GM19463 (cell line): ENCODE data around the gene HYLS1.
"Not testable (repeated sequence)": the region's sequence is repeated elsewhere in the genome, so short reads cannot be mapped to it uniquely, and the experiment has no call there.

Experiments
- ATAC-seq: cut with Tn5 transposase; IDR thresholded peaks from one replicate; pipeline ENCODE4 v1.9.1; 2021; ENCODE audit warnings: mild to moderate bottlenecking, moderate library complexity; ENCODE audit not compliant: unreplicated experiment

HYLS1 gene

DNA sequence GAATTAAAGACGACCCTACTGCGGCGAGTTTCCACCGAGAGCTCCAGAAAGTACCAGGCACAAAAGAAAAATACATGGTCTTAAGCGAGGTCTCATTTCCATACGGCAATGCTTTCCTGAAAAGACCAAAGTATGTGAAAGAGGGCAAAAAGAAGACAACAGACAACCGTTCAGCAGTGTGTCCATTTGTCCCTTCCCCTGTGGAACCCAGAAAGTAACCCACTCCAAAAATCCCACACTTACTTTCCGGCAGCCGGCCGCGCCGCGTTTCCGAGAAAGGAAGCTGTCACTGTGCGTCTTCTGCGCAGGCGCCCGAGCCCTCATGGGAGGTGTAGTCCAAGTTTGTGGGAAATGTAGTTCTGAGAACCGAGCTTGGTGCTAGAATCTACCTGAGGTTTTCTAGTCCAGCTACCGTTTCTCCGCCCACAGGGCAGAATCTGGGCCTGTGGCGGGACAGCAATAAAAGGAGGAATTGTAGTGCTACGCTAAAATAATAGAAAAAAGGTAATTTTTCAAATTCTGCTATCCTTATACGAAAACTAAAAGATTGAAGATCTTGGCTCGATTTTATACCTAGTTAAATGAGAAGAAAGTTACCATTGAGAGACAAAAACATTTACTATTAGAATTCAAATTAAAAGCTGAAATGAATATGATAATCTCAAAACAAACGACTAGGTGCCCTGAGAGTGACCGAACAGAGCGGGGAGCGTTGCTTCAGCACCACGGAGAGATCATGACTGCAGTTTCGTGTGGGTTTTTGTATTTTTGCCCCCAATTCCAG, 15.7 kb downstream of the HYLS1 start, which contains the start of gene PUS3:
Gene PUS3, minus strand, starts transcription at position 280 of the 784 bp plus-strand sequence. CDS start 6,922 bp downstream, outside the sequence.
- peak; percentile 98 for ATAC-seq

DNA sequence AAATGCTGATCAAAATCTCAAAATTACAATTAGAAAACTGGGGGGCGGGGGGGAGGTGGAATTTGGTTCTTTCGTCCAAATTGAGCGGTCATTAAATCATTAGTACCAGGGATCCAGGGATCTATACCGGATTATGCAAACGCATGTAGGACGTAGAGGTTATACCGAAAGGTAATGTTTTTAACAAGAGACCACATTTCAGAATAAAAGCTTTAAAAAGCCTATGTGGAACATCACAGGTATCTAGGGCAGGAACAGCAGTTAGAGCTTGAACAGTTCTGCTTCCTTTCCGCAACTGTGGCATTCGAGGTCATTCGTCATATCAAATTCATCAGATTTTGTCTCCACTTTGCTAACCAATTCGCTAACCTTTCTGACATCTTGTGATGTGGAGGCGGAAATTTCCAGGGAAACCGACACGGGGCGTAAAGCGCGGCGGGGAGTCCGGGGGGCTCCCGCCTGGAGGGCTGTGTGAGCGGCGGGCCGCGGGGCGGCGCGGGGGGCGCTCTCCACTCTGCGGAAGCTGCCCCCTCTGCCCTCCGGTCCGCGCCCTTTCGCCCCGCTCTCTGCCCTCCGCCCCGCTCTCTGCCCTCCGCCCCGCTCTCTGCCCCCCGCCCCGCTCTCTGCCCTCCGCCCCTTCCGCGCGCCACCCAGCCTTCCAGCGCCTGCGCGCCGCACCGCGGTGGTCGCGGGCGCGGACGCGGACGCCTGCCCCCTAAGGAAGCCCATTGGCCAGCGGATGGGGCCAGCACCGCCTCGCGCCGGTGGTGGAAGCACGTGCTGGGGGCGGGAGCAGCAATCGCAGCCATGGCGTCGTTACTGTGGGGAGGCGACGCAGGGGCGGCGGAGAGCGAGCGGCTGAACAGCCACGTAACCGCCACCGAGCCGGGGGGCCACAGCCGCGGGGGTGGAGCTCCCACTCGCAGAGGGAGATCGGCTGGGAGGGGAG, 16.5 kb downstream of the HYLS1 start, which contains the start of gene DDX25:
Gene DDX25, plus strand, starts transcription at position 798 of the 949 bp plus-strand sequence. Its CDS starts 10 bp downstream, at position 808.
- ATAC-seq = no peak

DNA sequence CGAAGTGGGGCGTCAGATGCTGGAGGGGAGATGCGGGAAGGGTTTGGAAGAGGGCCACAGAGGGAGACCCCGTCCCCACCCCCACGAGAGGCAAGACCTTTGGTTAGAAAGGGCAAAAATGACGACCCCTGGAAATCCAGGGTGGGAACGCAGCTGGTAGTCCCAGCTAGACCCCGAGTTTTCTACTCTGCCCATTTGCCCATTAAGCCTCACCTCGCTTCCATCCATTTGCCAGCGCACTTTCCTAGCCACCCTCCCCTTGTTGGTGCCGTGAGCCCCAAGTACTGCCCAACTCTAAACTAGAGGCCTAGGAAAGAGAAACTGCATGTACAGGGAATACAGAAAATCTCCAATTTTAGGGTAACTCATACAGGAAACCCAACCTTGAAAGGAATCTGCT, 17.2 kb downstream of the HYLS1 start:
- no peak for ATAC-seq

DNA sequence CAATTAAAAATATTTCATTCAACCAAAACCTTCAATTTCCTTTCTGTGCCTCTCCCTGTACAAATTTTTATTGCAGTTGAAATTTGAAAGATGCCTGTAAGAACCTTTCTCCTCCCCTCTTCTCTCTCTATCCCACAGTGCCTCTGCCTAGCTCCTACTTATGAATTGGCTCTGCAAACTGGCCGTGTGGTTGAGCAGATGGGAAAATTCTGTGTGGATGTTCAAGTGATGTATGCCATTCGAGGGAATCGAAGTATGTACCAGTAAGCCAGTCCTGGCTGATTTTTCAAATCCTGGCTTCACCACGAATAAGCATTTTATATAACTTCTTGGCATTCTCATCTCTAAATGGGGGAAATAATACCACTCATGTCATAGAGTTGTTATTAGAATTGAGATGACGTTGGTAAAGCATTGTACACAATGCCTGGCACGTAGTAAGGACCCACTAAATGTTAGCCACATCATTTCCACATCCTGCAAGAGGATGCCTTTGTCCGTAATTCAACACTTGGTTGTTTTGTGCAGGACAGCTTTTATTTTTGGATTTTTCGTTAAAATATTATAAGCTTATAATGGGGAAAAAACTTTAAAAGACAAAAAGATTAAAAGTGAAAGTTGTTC, 22.9 kb downstream of the HYLS1 start:
- ATAC-seq = no peak

DNA sequence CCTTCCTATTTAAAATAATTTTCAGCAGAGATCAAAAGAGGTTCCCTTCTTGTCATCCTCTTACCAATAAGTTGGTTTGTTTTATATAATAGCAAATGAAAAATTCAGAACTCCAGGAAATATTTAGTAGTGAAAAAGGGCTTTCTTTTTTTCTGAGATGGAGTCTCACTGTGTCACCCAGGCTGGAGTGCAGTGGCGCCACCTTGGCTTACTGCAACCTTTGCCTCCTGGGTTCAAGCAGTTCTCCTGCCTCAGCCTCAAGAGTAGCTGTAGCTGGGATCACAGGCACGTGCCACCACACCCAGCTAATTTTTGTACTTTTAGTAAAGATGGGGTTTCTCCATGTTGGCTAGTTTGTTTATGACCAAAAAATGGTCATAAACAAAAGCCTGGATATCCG, 27.1 kb downstream of the HYLS1 start:
- ATAC-seq = not testable (repeated sequence)

DNA sequence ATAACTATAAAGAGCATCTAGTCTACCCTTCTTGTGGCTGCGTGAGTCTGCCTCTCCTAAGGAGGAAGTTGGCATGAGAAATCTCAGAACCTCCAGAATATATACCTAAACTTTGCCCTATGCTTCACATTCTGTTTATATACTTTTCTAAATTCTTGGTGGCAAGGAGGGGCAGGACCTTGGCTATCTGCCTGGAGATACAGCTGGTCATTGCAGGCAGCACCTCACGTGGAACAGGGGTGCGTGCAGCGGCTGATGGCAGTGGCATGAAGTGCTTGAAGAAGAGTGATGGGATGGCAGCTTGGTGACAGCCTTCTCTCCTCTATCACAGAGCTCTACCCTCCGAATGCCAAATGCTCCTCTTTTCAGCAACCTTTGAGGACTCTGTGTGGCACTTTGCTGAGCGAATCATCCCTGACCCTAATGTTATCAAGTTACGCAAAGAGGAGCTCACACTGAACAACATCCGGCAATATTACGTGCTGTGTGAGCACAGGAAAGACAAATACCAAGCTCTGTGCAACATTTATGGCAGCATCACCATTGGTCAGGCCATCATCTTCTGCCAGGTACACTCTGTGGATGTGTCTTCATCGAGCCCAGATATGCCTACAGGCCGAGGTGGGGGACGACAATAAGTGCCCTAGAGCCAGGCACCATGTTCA, 29.3 kb downstream of the HYLS1 start:
- no peak for ATAC-seq

DNA sequence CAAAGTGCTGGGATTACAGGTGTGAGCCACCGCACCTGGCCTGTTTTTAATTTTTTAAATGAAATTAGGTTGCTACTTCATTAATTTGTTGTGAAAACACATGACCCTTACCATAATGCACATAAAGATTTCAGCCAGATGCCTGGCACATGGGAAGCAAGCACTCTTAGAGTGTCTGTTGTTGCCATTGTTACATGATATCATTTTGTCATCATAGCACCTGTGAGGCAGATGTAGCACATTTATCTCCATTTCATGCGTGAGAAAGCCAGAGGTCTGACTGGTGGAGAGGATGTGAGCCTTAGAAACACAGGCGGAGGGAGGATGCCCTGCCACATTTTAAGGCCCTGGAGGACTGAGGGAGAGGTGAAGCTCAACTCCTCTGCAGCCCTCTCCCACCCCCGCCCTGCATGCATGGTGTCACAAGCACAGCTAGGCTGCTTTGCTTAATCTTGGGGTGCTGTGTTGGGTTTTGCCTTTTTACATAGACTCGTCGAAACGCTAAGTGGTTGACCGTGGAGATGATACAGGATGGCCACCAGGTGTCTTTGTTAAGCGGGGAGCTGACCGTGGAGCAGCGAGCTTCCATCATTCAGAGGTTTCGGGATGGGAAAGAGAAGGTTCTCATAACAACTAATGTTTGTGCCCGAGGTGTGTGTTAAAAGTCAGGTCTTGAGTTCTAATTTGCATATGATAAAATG, 30.8 kb downstream of the HYLS1 start:
- ATAC-seq = no peak

DNA sequence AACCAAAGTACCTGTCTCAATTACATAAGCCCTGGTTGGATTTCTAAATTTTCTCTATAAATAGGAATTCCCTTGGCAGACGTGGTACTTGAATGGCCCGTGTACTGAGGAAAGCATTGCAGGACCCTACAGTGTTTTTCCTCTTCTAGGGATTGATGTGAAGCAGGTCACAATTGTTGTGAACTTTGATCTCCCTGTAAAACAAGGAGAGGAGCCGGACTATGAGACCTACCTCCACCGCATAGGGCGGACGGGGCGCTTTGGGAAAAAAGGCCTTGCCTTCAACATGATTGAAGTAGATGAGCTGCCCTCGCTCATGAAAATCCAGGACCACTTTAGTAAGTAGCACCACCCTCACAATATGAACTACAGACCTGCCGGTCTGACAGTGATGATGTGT, 33.6 kb downstream of the HYLS1 start:
- no peak for ATAC-seq

DNA sequence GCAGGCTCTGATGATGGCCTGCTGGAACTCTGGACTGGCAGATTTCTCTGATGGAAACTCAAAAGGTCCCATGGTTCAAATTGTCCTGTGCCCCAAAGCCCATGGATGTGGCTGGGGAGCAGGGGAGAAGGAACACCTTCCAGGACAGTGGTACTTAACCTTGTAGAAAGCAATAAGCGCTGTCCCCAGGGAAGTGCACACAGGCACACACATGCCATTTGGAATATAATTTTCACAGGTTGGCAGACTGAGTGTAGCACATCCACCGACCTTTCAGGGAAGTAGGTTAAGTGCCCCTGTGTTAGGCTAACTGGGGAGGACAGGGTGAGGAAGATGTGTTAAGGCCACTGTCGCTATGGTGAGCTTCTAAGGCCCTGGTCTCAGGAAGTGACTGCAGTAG, 34.7 kb downstream of the HYLS1 start:
- no peak for ATAC-seq

DNA sequence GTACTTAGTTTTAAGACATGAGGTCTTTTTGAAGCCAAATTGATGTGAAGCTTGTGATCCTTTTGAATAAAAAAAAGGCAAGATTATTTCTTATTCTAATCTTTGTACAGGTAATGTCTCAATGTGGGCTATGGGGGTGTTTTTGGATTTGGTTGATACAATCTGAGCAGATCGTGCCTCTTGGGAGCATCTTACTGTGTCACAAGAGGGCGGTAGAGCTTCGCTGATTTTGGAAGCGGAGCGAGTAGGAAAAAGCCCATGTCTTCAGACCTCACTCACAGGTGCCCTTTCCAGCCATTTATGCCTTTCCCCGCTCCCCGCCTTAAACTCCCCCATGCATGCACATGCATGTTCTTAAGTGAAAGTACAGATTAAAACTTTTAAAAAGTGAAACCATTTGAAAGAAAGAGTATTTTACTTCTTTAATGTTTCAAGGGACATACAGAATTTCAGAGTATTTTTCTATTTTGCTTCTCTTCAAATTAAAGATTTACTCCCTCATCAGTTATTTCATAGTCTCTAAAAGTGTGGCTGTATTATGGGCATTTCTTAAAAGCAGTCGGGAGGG, 35.6 kb downstream of the HYLS1 start:
- peak; percentile 76 for ATAC-seq

DNA sequence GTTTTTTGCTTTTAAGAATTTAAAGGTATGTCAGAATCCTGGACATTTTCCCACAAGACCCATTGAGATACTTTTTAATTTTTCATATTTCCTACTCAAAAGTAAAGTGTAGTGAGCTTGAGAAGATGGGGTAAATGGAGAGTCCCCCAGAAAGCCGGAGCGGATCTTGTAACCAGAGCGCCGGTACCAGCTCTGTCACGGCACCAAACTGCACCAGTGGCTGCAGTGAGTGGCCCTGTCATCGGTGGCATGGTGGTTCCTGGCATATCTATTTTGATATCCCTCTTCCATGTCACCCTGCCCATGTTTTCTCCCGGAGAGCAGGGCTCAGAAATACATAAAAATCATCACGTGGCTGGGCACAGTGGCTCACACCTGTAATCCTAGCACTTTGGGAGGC, 36.2 kb downstream of the HYLS1 start:
- ATAC-seq = no peak

DNA sequence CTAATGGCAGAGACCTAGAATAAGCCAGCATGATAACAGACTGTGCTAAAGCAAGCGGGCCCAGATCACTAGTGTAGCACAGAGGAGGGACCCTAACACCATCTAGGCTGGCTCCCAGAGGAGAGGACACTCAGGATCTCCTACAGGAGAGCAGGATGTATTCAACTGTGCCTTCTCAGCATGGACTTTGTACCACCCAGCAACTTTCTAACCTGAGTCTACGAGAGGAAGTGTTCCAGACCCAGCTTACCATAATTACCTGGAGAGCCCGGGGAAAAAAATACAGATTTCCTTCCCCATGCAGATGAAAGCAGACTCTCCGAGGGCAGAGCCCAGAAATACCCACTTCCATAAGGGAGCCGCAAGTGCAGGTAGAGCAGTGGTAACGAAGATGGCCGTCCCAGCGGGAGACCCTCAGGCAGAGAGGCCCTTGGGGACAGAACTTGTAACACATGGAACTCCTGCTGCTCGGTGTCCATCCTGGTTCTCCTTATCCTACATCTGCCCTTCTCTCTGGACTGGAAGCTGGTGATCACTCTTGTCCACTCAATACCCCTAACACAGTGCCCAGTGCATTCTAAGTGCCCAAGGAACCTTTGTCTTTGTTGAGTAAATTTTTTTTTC, 37.0 kb downstream of the HYLS1 start:
- ATAC-seq = no peak

DNA sequence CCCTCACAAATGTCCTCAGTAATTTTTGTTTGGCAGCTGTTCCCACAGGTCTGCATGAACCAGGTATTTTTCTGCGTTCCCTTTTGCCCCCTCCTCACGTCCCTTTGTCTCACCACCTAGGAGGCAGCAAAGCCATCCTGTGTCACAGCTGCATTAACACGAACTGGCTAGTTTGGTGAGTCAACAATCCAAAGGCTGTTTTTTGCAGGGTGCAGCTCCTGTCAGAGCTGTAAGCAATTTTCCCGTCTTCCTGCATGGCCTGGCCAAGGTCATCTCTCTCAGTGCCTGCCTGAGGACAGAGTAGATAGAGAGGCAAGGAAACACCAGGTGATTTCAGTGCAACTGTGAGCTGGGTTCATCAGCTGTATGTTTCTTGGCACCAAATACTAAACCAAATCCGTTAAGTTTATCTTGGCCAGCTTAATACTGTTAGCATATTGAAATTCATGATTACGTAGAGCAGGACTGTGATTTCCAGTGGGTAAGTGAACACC, 37.8 kb downstream of the HYLS1 start:
- no peak for ATAC-seq

DNA sequence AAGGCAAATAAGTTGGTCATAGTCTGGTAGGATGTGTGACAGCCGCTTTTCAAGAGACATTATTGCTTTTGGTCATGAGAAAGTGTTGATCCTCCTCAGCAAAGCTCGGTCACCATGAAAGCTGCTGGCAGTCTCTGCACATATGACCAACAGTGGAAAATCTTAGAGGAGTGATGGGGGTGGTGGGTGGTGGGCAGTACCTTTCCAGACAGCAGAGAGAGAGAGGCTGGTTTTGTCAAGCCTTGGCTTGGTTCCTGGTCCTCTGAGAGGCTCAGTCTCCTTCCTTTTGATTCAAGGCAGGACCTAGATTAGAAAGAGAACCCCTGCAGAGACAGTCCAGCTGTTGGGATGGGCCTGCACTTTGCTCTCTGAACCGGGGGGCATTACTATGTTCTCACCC, 38.3 kb downstream of the HYLS1 start:
- ATAC-seq = no peak

DNA sequence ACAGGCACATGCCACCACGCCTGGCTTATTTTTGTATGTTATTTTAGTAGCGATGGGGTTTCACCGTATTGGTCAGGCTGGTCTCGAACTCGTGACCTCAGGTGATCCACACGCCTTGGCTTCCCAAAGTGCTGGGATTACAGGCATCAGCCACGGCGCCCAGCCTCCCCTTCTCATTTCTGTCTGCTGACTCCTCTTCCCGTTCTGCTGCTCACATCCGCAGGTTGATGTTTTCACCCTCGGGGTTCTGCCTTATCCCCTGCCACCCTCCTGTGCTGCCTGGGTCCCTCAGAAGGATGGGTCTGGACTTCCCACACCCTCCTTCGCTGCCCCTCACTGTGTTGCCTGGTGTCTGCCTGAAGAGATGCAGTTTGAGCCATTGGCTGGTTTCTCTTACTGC, 39.2 kb downstream of the HYLS1 start:
- ATAC-seq = no peak

DNA sequence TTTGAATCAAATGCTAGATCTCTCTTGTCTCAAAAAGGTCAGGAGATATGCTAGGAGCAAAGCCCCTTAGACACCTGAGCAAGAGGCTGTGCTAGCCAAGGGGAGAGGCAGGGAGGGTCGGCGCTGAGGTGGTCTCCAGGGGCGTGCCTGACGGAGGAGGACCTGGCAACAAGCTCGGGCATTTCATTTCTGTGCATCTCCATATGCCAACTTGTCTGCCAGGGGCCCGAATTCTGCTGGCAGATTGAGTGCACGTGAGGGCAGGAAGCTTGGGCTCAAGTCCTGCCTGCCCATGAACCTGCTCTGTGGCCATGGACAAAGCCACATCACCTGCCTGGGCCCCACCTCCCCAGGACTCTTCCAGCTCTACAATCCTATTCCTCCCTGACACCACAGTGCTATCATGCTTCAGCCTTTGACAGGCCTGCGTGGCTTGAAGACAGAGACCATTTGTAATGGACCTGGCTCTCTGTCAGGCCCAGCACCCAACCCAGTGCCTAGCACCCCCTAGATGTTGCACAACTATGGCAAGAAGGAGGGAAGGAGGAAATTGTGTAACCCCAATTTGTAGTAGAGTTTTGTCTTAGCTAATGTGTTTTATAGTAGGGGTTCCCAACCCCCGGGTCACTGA, 42.1 kb downstream of the HYLS1 start:
- no peak for ATAC-seq

DNA sequence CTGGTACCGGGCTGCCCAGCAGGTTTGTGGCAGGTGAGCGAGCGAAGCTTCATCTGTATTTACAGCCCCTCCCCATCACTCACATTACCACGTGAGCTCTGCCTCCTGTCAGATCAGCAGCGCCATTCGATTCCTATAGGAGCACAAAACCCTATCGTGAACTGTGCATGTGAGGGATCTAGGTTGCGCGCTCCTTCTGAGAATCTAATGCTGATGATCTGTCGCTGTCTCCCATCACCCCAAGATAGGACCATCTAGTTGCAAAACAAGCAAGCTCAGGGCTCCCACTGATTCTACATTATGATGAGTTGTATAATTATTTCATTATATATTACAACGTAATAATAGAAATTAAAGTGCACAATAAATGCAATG, 42.6 kb downstream of the HYLS1 start:
- no peak for ATAC-seq

DNA sequence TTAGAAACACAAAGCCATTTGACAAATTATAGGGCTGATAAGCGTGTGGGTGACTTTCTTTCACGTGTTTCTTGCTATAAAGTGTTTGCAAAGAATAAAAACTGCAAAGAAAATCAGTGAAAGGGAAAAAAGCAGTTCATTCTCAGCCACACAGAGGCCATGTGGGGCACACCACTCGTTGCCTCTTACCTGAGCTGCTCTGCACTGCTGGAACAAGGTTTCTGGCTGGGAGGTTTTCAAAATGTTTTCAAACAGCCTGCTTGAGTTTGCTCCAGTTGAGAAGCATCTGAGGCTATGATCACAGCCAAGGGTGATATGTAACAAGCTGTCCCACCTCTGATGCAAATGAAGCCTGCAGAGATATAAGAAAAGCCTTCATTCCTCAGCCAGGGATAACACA, 43.6 kb downstream of the HYLS1 start:
- no peak for ATAC-seq

DNA sequence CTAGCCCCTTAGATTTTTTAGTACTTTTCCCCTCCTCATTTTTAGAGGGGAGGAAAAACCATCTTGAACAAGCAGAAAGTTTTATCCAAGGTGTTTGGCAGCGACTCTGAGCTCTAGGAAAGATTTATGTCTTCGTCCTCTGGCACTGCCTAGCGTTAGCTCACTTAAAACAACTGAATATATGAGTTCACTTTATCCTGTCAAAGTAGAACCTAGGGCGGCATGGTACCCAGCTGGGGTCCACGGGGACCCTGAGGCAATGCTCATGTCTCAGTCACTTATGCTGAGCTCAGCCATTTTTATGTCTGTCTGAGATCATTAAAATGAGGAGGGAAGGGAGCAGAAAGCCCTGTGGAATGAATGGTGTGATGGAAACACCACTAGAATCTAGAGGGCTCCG, 44.2 kb downstream of the HYLS1 start:
- ATAC-seq = no peak
